Stimulated activated naive CD8-positive, alpha-beta T cell treated with anti-CD3 and anti-CD28 coated beads, Interleukin-15, Interleukin-2, amounts not matched to agents 100 ng/mL and 50 ng/mL, for 24 hours (primary cell): ENCODE data around the gene TMEM242.

ENCODE experiments used
- H3K27ac Mint-ChIP-seq: one replicate; pipeline ENCODE4 v1.8.0; 2021; ENCODE audit warnings: mild to moderate bottlenecking, mixed read lengths
- H3K27me3 Mint-ChIP-seq: one replicate; pipeline ENCODE4 v1.8.0; 2021; ENCODE audit warnings: mixed read lengths
- H3K36me3 Mint-ChIP-seq: one replicate; pipeline ENCODE4 v1.8.0; 2021; ENCODE audit warnings: low read depth, mixed read lengths
- H3K4me1 Mint-ChIP-seq: one replicate; pipeline ENCODE4 v1.8.0; 2021; ENCODE audit warnings: low read depth, mixed read lengths
- H3K4me3 Mint-ChIP-seq: one replicate; pipeline ENCODE4 v1.8.0; 2021; ENCODE audit warnings: mild to moderate bottlenecking, mixed read lengths
- H3K9me3 Mint-ChIP-seq: one replicate; pipeline ENCODE4 v1.8.0; 2021; ENCODE audit warnings: mixed read lengths

TMEM242 gene

GRCh38 chr6:157307661-157308060 is 15.7 kb downstream of the TMEM242 start:
- Mint-ChIP-seq H3K27ac (no peak overlapping the region), H3K36me3 (peaks cover under 1% of the 10 kb centered on the region), H3K27me3 (no peaks in the 10 kb centered on the region), H3K9me3 (no peaks in the 10 kb centered on the region), H3K4me3 (no peak overlapping the region), H3K4me1 (no peaks in the 10 kb centered on the region)

DNA sequence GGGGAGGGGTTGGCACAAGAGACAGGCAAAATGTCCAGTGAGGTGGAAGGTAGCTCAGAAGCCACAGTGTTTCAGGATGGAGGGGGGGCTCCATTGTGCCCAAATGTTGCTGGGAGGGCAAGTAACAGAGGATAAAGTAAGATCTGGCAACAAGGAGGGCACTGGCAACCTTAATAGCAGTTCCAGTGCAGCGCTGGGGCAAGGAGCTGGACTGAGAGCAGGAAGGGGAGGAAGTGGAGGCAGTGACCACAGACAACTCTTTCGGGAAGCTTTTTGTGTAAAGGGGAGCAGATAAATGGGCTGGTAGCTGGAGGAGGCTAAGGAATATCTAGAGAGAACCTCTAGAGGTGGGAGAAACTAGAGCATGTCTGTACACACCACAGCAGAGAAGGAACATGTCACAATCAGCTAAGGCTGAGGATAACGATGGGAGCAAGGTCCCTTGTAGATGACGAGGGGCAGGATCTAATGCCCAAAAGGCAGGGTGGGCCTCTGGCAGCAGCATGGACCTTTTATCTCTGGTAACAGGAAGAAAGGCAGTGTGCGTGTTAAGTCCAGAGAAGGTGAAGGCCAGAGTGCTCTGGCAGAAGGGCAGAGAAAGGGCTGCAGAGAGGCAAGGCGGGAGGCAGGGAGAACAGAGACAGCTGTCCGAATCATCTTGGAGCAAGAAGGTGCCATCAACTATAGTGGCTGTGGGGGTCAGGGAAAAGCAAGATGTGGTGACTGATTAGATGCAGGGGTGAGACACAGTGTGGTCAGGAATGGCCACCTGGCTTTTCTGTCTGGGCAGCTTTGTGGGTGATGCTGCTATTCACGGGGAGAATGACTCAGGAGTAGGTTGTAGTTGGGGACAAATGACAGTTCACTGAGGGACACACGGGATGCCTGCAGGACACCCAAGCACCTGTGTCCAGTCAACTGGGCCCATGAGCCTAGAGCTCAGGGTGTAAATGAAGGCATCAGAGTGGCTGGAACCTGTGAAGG is 17.4 kb downstream of the TMEM242 start:
- Mint-ChIP-seq H3K9me3 (no peaks in the 10 kb centered on the region), H3K4me3 (no peak overlapping the region), H3K27ac (no peak overlapping the region), H3K36me3 (no peaks in the 10 kb centered on the region), H3K27me3 (no peaks in the 10 kb centered on the region), H3K4me1 (no peaks in the 10 kb centered on the region)

GRCh38 chr6:157304899-157305663 is 18.2 kb downstream of the TMEM242 start:
- Mint-ChIP-seq H3K36me3 (peaks cover under 1% of the 10 kb centered on the region), H3K27me3 (no peaks in the 10 kb centered on the region), H3K27ac (no peak overlapping the region), H3K4me1 (no peaks in the 10 kb centered on the region), H3K4me3 (no peak overlapping the region), H3K9me3 (no peaks in the 10 kb centered on the region)

DNA sequence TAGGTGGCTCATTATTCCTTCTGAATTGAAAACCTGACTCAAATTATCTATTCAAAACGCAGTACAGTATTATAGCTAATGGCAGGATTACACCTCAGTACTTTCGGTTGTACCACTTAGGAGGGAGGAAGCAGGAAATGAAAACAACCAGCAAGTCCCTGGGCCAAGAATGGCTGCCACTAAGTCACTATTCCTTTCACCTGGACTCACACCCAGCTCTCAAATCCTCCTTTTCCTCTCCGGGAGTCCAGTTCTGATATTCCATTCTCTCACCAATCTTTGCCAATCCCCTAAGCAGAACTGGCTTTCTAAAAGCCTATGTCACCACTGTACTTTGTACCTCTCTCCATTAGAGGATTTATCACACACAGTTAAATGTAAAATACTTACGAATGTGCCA is 20.6 kb downstream of the TMEM242 start:
- Mint-ChIP-seq H3K36me3 (peaks cover 9% of the 10 kb centered on the region), H3K9me3 (no peaks in the 10 kb centered on the region), H3K27me3 (no peaks in the 10 kb centered on the region), H3K27ac (no peak overlapping the region), H3K4me1 (peaks cover 6% of the 10 kb centered on the region), H3K4me3 (no peak overlapping the region)

- Mint-ChIP-seq H3K4me3 (no peak overlapping the region), H3K36me3 (peaks cover 9% of the 10 kb centered on the region), H3K27ac (no peak overlapping the region), H3K27me3 (no peaks in the 10 kb centered on the region), H3K9me3 (no peaks in the 10 kb centered on the region), H3K4me1 (peaks cover 7% of the 10 kb centered on the region)
Observed at GRCh38 chr6:157300436-157300835, 22.9 kb downstream of the TMEM242 start.

DNA sequence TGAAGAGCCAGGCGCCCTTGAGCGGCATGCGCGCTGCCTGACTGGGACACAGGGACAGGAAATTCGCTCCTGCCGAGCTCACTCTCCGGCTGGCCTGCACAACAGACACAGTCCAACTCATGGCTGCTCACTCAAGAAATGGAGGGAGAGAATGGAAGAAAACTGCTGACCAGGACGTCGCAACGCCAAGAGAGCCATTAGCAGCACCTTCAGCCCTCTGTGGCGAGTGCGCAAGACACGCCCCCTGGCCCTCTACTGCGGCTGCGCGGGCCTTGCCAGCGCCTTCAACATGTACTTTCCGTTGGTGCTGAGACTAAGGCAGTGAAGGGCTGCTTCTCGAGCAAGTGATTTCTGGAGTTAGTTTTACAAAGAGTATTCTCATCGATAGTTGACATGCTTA is 23.3 kb downstream of the TMEM242 start:
- Mint-ChIP-seq H3K9me3 (no peaks in the 10 kb centered on the region), H3K36me3 (peaks cover 9% of the 10 kb centered on the region), H3K4me3 (no peak overlapping the region), H3K27me3 (no peaks in the 10 kb centered on the region), H3K27ac (no peak overlapping the region), H3K4me1 (peaks cover 7% of the 10 kb centered on the region)

GRCh38 chr6:157298216-157298724 is 25.0 kb downstream of the TMEM242 start:
- no peak overlapping the region for H3K27ac Mint-ChIP-seq
- H3K9me3 Mint-ChIP-seq, result no peaks in the 10 kb centered on the region
- peaks cover 7% of the 10 kb centered on the region for H3K4me1 Mint-ChIP-seq
- H3K36me3 Mint-ChIP-seq, result peaks cover 9% of the 10 kb centered on the region
- H3K27me3 Mint-ChIP-seq, result no peaks in the 10 kb centered on the region
- no peak overlapping the region for H3K4me3 Mint-ChIP-seq

- Mint-ChIP-seq H3K4me3 (no peak overlapping the region), H3K27ac (no peak overlapping the region)
Observed at GRCh38 chr6:157294654-157295053, 28.7 kb downstream of the TMEM242 start.

DNA sequence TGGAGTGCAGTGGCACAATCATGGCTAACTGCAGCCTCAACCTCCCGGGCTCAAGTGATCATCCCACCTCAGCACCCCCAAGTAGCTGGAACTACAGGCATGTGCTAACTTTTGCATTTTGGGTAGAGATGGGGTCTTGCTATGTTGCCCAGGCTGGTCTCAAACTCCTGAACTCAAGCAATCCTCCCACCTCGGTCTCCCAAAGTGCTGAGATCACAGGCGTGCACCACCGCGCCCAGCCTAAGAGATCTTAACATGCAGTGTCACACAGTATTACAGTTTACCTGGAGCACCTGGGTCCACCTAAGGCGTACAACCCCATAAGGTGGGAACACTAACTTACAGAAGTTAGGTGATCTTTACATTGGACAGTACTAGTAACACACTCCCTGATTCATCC is 29.5 kb downstream of the TMEM242 start:
- Mint-ChIP-seq H3K9me3 (no peaks in the 10 kb centered on the region), H3K27me3 (no peaks in the 10 kb centered on the region), H3K4me1 (peaks cover 7% of the 10 kb centered on the region), H3K36me3 (peaks cover 26% of the 10 kb centered on the region), H3K4me3 (no peak overlapping the region), H3K27ac (no peak overlapping the region)

More at GRCh38 chr6:157294654-157295053, 28.7 kb downstream of the TMEM242 start:
- Mint-ChIP-seq H3K4me1 (peaks cover 7% of the 10 kb centered on the region), H3K27me3 (no peaks in the 10 kb centered on the region), H3K36me3 (peaks cover 26% of the 10 kb centered on the region), H3K9me3 (no peaks in the 10 kb centered on the region)

DNA sequence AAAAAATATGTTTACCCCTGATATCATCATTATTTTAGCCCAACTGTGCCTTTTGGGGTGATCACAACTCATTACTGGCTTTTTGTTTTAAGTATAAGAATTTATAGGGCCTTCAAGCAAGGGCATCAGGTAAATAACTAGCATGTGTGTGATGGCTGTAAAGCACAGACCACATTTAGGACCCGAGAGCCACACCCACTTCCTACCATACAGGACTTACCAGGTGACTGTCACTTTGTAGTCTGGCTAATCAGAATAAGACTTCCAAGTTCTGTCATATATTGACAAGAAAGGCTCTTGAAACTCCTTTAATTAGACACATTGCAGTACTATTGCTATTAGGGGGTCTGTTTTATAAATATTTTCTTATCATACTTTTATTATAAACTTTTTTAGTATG is 31.1 kb downstream of the TMEM242 start:
- H3K4me3 Mint-ChIP-seq, result no peak overlapping the region
- no peak overlapping the region for H3K27ac Mint-ChIP-seq
- H3K27me3 Mint-ChIP-seq, result no peaks in the 10 kb centered on the region

DNA sequence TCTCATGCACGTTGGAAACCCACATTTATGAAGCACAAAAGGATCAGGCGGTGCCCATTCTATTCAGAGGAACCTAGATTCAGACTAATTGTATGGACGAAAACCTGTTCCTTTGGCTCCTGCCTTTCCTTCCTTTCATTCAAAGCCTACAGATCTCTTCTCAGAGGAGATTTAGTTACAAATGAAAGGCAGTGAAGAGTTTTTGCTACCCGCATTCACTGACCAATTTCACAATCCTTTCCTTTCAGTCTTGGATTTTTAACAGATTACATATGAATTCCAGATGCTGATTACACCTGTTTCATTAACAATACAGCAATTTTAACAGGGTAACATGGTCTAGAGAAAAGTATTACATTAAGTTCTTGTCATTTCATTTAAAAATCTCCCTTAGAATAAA is 32.0 kb downstream of the TMEM242 start:
- Mint-ChIP-seq H3K4me1 (no peaks in the 10 kb centered on the region), H3K4me3 (no peak overlapping the region), H3K27me3 (no peaks in the 10 kb centered on the region), H3K36me3 (peaks cover 26% of the 10 kb centered on the region), H3K9me3 (no peaks in the 10 kb centered on the region), H3K27ac (no peak overlapping the region)

More for the DNA sequence above, 31.1 kb downstream of the TMEM242 start:
- Mint-ChIP-seq H3K4me1 (no peaks in the 10 kb centered on the region), H3K9me3 (no peaks in the 10 kb centered on the region), H3K36me3 (peaks cover 26% of the 10 kb centered on the region)

DNA sequence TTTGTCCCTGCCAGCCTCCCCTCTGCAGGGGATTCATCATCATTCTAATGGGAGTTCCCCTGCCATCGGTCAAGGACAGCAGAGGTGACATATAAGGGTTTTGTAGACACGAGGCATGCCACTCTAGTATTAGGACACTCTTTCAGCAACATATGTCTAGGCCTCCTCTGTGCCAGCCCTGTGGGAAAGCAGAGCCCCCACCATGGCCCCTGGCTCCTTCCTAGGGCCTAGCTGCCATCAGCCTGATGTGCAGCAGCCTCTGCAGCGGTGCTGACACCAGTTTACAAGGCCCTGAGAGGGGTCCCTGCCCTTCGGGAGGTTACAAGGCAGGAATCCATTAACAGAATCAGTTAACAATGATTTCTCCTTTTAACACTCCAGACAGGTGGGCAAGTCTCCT is 32.5 kb downstream of the TMEM242 start:
- Mint-ChIP-seq H3K4me3 (no peak overlapping the region), H3K27ac (no peak overlapping the region), H3K4me1 (no peaks in the 10 kb centered on the region), H3K9me3 (no peaks in the 10 kb centered on the region), H3K36me3 (peaks cover 26% of the 10 kb centered on the region), H3K27me3 (no peaks in the 10 kb centered on the region)

DNA sequence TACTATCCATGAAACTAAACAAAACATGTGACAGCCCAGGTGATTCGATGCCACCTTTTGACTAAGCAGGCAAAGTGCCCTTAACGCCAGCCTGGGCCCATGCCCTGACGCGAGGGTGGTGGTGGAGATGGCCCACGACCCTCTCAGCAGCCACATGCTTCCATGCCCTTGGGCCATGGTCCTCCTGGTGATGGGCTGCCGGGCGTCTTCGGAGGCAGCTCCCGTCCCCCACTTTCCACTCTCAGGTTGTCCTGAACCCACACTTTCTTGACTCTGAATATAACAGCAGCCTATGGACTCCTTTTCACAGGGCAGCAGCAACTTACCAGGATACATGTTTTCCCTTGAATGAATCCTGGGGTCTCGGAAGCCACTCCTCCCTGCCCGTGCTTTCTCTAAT is 33.6 kb downstream of the TMEM242 start:
- Mint-ChIP-seq H3K36me3 (peaks cover 26% of the 10 kb centered on the region), H3K4me1 (no peaks in the 10 kb centered on the region), H3K4me3 (no peak overlapping the region), H3K27ac (no peak overlapping the region), H3K27me3 (no peaks in the 10 kb centered on the region), H3K9me3 (no peaks in the 10 kb centered on the region)

DNA sequence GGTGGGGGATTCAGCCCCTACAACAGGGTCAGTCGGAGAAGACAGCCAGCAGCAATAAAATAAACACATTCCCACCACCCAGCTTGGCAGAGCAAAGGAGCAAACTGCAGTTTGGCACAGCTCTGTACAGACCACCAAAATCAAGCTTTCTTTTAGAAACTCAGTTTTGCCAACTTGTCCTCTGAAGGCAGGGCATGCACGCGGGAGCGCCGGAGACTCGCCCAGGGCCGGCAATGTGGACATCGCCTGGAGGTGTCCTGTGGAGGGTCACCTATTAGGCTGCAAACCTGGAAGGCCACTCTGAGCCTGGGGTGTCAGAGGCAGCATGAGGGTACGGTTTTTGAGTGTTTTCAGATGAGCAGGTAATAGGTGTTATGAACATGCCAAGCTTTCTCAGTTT is 34.7 kb downstream of the TMEM242 start:
- Mint-ChIP-seq H3K27ac (no peak overlapping the region), H3K4me1 (no peaks in the 10 kb centered on the region), H3K36me3 (peaks cover 26% of the 10 kb centered on the region), H3K27me3 (no peaks in the 10 kb centered on the region), H3K4me3 (no peak overlapping the region), H3K9me3 (no peaks in the 10 kb centered on the region)

GRCh38 chr6:157287923-157288322 is 35.4 kb downstream of the TMEM242 start:
- peaks cover 26% of the 10 kb centered on the region for H3K36me3 Mint-ChIP-seq
- H3K4me3 Mint-ChIP-seq, result no peak overlapping the region
- no peaks in the 10 kb centered on the region for H3K27me3 Mint-ChIP-seq
- H3K27ac Mint-ChIP-seq, result no peak overlapping the region
- no peaks in the 10 kb centered on the region for H3K9me3 Mint-ChIP-seq
- no peaks in the 10 kb centered on the region for H3K4me1 Mint-ChIP-seq
